Measurements from ENCODE around the gene LBH. TPM values are rescaled to one million over a fixed set of nuclear protein-coding genes. Genes with fewer than 3 reads are reported as not detected.

The LBH gene
- total and polyA plus RNA-seq, 2 experiments from 2014 or later = 162 to 285 TPM

- peak overlapping the region; percentile 75 for H3K9ac ChIP-seq
- no peaks in the 10 kb centered on the region for H3K9me3 ChIP-seq (ENCODE audit: low read depth)
- DNase-seq = peak; percentile 51
- no peaks in the 10 kb centered on the region for H3K36me3 ChIP-seq (ENCODE audit: low read depth)
- no peak overlapping the region for H3K4me3 ChIP-seq
- H3K27ac ChIP-seq = peak overlapping the region; percentile 95
- H3K79me2 ChIP-seq (ENCODE audit: insufficient read depth) = no peaks in the 10 kb centered on the region
- H4K20me1 ChIP-seq (ENCODE audit: insufficient read depth) = no peaks in the 10 kb centered on the region
- no peaks in the 10 kb centered on the region for H3K9me2 ChIP-seq (ENCODE audit: insufficient read depth)
- H2AFZ ChIP-seq = no peak overlapping the region
- no peaks in the 10 kb centered on the region for H3K27me3 ChIP-seq (replicated peaks; ENCODE audit: insufficient read depth)
- 84 to 86% methylated on average over 7 of the region's 7 CpGs for WGBS, 2 experiments (ENCODE audit: low coverage in 1 of 2, low lambda C conversion rate in 2 of 2, missing lambda C conversion rate in 2 of 2)
- peaks cover 41% of the 10 kb centered on the region for H3K4me1 ChIP-seq (ENCODE audit: insufficient read depth)
- in situ Hi-C loops (cut with MboI) = no loop called here
- no peak overlapping the region for H3K4me2 ChIP-seq (ENCODE audit: unreplicated experiment)
- TF ChIP-seq EZH2 (IDR thresholded peaks at IDR 0.05; ENCODE audit: insufficient read depth, poor library complexity, severe bottlenecking) = no peak
- TF ChIP-seq EZH2phosphoT487 (IDR thresholded peaks at IDR 0.05; ENCODE audit: insufficient read depth, low read depth) = no peak
- peaks cover 25% of the 10 kb centered on the region for H3F3A ChIP-seq (ENCODE audit: insufficient read depth)
These were observed 70.2 kb downstream of the LBH start for GRCh38 chr2:30301551-30301950.

GRCh38 chr2:30302566-30302965 is 71.2 kb downstream of the LBH start:
- Histone ChIP-seq H3K4me3 (no peak overlapping the region), H3K36me3 (ENCODE audit: low read depth) (no peaks in the 10 kb centered on the region), H3K27me3 (replicated peaks; ENCODE audit: insufficient read depth) (no peaks in the 10 kb centered on the region), H2AFZ (no peak overlapping the region), H3K9me3 (ENCODE audit: low read depth) (no peaks in the 10 kb centered on the region), H4K20me1 (ENCODE audit: insufficient read depth) (no peaks in the 10 kb centered on the region), H3K27ac (no peak overlapping the region), H3K79me2 (ENCODE audit: insufficient read depth) (no peaks in the 10 kb centered on the region), H3K9me2 (ENCODE audit: insufficient read depth) (no peaks in the 10 kb centered on the region), H3F3A (ENCODE audit: insufficient read depth) (peaks cover 25% of the 10 kb centered on the region), H3K4me1 (ENCODE audit: insufficient read depth) (peaks cover 41% of the 10 kb centered on the region), H3K4me2 (ENCODE audit: unreplicated experiment) (no peak overlapping the region), H3K9ac (no peak overlapping the region)
- DNase-seq = no peak
- WGBS, 2 experiments (ENCODE audit: low coverage in 1 of 2, low lambda C conversion rate in 2 of 2, missing lambda C conversion rate in 2 of 2) = 88 to 89% methylated on average over 5 of the region's 5 CpGs
- in situ Hi-C loops (cut with MboI) = no loop called here
- TF ChIP-seq EZH2phosphoT487 (IDR thresholded peaks at IDR 0.05; ENCODE audit: insufficient read depth, low read depth) = no peak
- TF ChIP-seq EZH2 (IDR thresholded peaks at IDR 0.05; ENCODE audit: insufficient read depth, poor library complexity, severe bottlenecking) = no peak

- no peak overlapping the region for H3K27ac ChIP-seq
- no peaks in the 10 kb centered on the region for H4K20me1 ChIP-seq (ENCODE audit: insufficient read depth)
- in situ Hi-C loops (cut with MboI) = no loop called here
These were observed 71.8 kb downstream of the LBH start for GRCh38 chr2:30303095-30303494.

GRCh38 chr2:30305235-30305634 is 73.9 kb downstream of the LBH start:
- no peak overlapping the region; the same call in 1 of the 2 replicates for H3K9ac ChIP-seq
- H3K27me3 ChIP-seq (replicated peaks; ENCODE audit: insufficient read depth) = no peaks in the 10 kb centered on the region
- peak overlapping the region; percentile 0 for H3K4me2 ChIP-seq (ENCODE audit: unreplicated experiment)
- H3K4me1 ChIP-seq (ENCODE audit: insufficient read depth) = peaks cover 35% of the 10 kb centered on the region
- in situ Hi-C loops (cut with MboI) = no loop called here
- no peaks in the 10 kb centered on the region for H3K9me2 ChIP-seq (ENCODE audit: insufficient read depth)
- H3F3A ChIP-seq (ENCODE audit: insufficient read depth) = peaks cover 12% of the 10 kb centered on the region
- peak overlapping the region; percentile 51 for H3K27ac ChIP-seq
- no peaks in the 10 kb centered on the region for H4K20me1 ChIP-seq (ENCODE audit: insufficient read depth)
- no peak overlapping the region for H2AFZ ChIP-seq
- H3K4me3 ChIP-seq = no peak overlapping the region
- H3K9me3 ChIP-seq (ENCODE audit: low read depth) = no peaks in the 10 kb centered on the region
- peak; percentile 81 for DNase-seq
- no peaks in the 10 kb centered on the region for H3K36me3 ChIP-seq (ENCODE audit: low read depth)
- TF ChIP-seq EZH2phosphoT487 (IDR thresholded peaks at IDR 0.05; ENCODE audit: insufficient read depth, low read depth) (no peak), EZH2 (IDR thresholded peaks at IDR 0.05; ENCODE audit: insufficient read depth, poor library complexity, severe bottlenecking) (no peak)
- no peaks in the 10 kb centered on the region for H3K79me2 ChIP-seq (ENCODE audit: insufficient read depth)

More at GRCh38 chr2:30303095-30303494, 71.8 kb downstream of the LBH start:
- H3K4me1 ChIP-seq (ENCODE audit: insufficient read depth) = peaks cover 41% of the 10 kb centered on the region
- DNase-seq = no peak
- TF ChIP-seq EZH2phosphoT487 (IDR thresholded peaks at IDR 0.05; ENCODE audit: insufficient read depth, low read depth) (no peak), EZH2 (IDR thresholded peaks at IDR 0.05; ENCODE audit: insufficient read depth, poor library complexity, severe bottlenecking) (no peak)
- H3K27me3 ChIP-seq (replicated peaks; ENCODE audit: insufficient read depth) = no peaks in the 10 kb centered on the region
- H3K79me2 ChIP-seq (ENCODE audit: insufficient read depth) = no peaks in the 10 kb centered on the region
- no peak overlapping the region for H3K4me2 ChIP-seq (ENCODE audit: unreplicated experiment)
- WGBS, 2 experiments (ENCODE audit: low coverage in 1 of 2, low lambda C conversion rate in 2 of 2, missing lambda C conversion rate in 2 of 2) = 92 to 94% methylated on average over 11 of the region's 11 CpGs
- no peaks in the 10 kb centered on the region for H3K36me3 ChIP-seq (ENCODE audit: low read depth)
- peaks cover 25% of the 10 kb centered on the region for H3F3A ChIP-seq (ENCODE audit: insufficient read depth)
- no peak overlapping the region for H3K9ac ChIP-seq
- H2AFZ ChIP-seq = no peak overlapping the region
- no peak overlapping the region for H3K4me3 ChIP-seq
- no peaks in the 10 kb centered on the region for H3K9me3 ChIP-seq (ENCODE audit: low read depth)
- H3K9me2 ChIP-seq (ENCODE audit: insufficient read depth) = no peaks in the 10 kb centered on the region

- Histone ChIP-seq H3K9me2 (ENCODE audit: insufficient read depth) (no peaks in the 10 kb centered on the region), H4K20me1 (ENCODE audit: insufficient read depth) (no peaks in the 10 kb centered on the region), H2AFZ (no peak overlapping the region), H3F3A (ENCODE audit: insufficient read depth) (0 out of 2 replicates have a peak, but pooled peaks cover 5% of the 10 kb centered on the region), H3K79me2 (ENCODE audit: insufficient read depth) (no peaks in the 10 kb centered on the region), H3K9ac (no peak overlapping the region), H3K27me3 (replicated peaks; ENCODE audit: insufficient read depth) (no peaks in the 10 kb centered on the region), H3K36me3 (ENCODE audit: low read depth) (no peaks in the 10 kb centered on the region), H3K4me3 (no peak overlapping the region), H3K27ac (peak overlapping the region; percentile 21; the same call in 1 of the 2 replicates), H3K4me1 (ENCODE audit: insufficient read depth) (peaks cover 22% of the 10 kb centered on the region), H3K9me3 (ENCODE audit: low read depth) (no peaks in the 10 kb centered on the region), H3K4me2 (ENCODE audit: unreplicated experiment) (no peak overlapping the region)
- DNase-seq = peak; percentile 56
- TF ChIP-seq EZH2 (IDR thresholded peaks at IDR 0.05; ENCODE audit: insufficient read depth, poor library complexity, severe bottlenecking) = no peak
- no peak for TF ChIP-seq EZH2phosphoT487 (IDR thresholded peaks at IDR 0.05; ENCODE audit: insufficient read depth, low read depth)
- 87 to 90% methylated on average over 4 of the region's 4 CpGs for WGBS, 2 experiments (ENCODE audit: low coverage in 1 of 2, low lambda C conversion rate in 2 of 2, missing lambda C conversion rate in 2 of 2)
- in situ Hi-C loops (cut with MboI) = no loop called here
These were observed 75.2 kb downstream of the LBH start for GRCh38 chr2:30306522-30306921.

Measured in GM23248 (cell line).